ENCODE results near the gene CAMK1D.

CAMK1D gene

DNA sequence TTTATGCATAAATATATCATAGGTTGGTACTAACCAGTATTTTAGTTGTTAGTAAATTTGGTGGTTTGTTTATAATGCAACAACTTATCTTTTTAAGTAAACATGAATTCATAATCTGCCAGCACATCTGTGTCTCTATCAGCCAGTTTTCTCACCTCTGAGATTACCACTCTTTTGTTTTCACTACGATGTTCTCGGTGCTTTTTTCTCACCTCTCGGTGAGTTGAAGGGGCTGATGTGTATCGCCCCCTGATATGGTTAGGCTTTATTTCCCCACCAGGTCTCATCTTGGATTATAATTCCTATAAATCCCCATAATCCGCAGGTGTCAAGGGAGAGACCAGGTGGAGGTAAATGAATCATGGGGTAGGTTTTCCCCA lies 114.1 kb downstream of the CAMK1D start:
- TF ChIP-seq, protein P1, sequence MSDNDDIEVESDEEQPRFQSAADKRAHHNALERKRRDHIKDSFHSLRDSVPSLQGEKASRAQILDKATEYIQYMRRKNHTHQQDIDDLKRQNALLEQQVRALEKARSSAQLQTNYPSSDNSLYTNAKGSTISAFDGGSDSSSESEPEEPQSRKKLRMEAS (IDR thresholded peaks at IDR 0.05; ENCODE audit: low read depth, low read length), result no peak
- no peak for TF ChIP-seq MYC (IDR thresholded peaks at IDR 0.05; ENCODE audit: low read depth, low read length)
- no peak for TF ChIP-seq CTCF (IDR thresholded peaks at IDR 0.05; ENCODE audit: low read depth, low read length)
- no peak for TF ChIP-seq POLR2A (IDR thresholded peaks at IDR 0.05; ENCODE audit: extremely low read depth, insufficient read length)
- DNase-seq (ENCODE audit: low read depth), result no peak
- no peak overlapping the region for H3K4me3 ChIP-seq (ENCODE audit: low read depth, low read length)

- H3K4me3 ChIP-seq (ENCODE audit: low read depth, low read length), result no peak overlapping the region
- TF ChIP-seq MYC (IDR thresholded peaks at IDR 0.05; ENCODE audit: low read depth, low read length) (no peak), CTCF (IDR thresholded peaks at IDR 0.05; ENCODE audit: low read depth, low read length) (no peak), POLR2A (IDR thresholded peaks at IDR 0.05; ENCODE audit: extremely low read depth, insufficient read length) (no peak)
- TF ChIP-seq, protein P1 (IDR thresholded peaks at IDR 0.05; ENCODE audit: low read depth, low read length), result no peak
- DNase-seq (ENCODE audit: low read depth), result no peak
These were observed 116.2 kb downstream of the CAMK1D start for GRCh38 chr10:12465385-12466136.

DNA sequence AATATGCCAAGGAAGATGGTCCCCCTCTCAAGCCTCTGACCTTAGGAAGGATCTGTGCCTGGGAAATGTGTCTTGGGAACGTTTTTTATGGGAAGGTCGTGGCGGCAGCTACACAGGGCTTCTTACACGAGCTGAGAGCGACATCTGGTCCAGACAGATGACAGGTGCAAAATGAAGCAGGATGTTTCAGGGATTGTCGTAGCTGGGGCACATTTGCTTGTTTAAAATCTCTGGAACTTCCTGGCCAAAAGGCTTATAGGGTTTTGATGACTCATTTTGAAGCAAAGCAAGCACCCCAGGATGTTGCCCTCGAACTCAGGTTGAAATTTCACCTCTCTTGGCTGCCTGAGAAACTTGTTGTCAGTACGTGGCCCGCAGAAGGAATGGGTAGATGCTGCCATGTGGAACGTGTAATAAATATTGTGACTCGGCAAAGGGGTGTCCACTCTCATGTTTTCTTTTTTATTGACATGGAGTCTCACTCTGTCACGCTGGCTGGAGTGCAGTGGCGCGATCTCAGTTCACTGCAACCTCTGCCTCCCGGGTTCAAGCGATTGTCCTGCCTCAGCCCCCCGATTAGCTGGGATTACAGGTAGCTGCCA lies 117.5 kb downstream of the CAMK1D start:
- no peak for DNase-seq (ENCODE audit: low read depth)
- H3K4me3 ChIP-seq (ENCODE audit: low read depth, low read length), result no peak overlapping the region
- TF ChIP-seq CTCF (IDR thresholded peaks at IDR 0.05; ENCODE audit: low read depth, low read length) (no peak), MYC (IDR thresholded peaks at IDR 0.05; ENCODE audit: low read depth, low read length) (no peak), POLR2A (IDR thresholded peaks at IDR 0.05; ENCODE audit: extremely low read depth, insufficient read length) (no peak)
- TF ChIP-seq, protein P1 (IDR thresholded peaks at IDR 0.05; ENCODE audit: low read depth, low read length), result no peak

GRCh38 chr10:12469345-12469744 lies 120.0 kb downstream of the CAMK1D start:
- DNase-seq (ENCODE audit: low read depth), result no peak
- TF ChIP-seq CTCF (IDR thresholded peaks at IDR 0.05; ENCODE audit: low read depth, low read length) (no peak), POLR2A (IDR thresholded peaks at IDR 0.05; ENCODE audit: extremely low read depth, insufficient read length) (no peak), MYC (IDR thresholded peaks at IDR 0.05; ENCODE audit: low read depth, low read length) (no peak)
- TF ChIP-seq, protein P1 (IDR thresholded peaks at IDR 0.05; ENCODE audit: low read depth, low read length), result no peak

DNA sequence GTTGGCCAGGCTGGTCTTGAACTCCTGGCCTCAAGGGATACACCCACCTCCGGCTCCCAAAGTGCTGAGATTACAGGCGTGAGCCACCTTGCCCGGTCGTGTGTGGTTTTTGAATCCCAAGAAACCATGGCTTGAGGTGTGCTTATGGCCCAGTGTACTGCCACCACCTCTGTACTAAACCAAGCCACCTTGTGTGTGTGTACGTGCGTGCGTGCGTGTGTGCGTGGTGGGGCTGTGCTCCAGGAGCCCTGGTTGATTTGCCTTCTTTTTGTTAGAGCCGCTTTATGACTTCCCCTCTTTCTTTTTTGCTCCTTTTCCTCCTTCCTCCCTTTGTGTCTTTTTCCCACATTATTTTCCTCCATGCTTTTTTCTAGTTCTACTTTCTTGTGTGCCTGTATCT lies 121.4 kb downstream of the CAMK1D start:
- TF ChIP-seq MYC (IDR thresholded peaks at IDR 0.05; ENCODE audit: low read depth, low read length) (no peak), POLR2A (IDR thresholded peaks at IDR 0.05; ENCODE audit: extremely low read depth, insufficient read length) (no peak), CTCF (IDR thresholded peaks at IDR 0.05; ENCODE audit: low read depth, low read length) (no peak)
- TF ChIP-seq, protein P1 (IDR thresholded peaks at IDR 0.05; ENCODE audit: low read depth, low read length), result no peak
- DNase-seq (ENCODE audit: low read depth), result no peak
- no peak overlapping the region for H3K4me3 ChIP-seq (ENCODE audit: low read depth, low read length)

More at GRCh38 chr10:12469345-12469744, 120.0 kb downstream of the CAMK1D start:
- no peak overlapping the region for H3K4me3 ChIP-seq (ENCODE audit: low read depth, low read length)

Data from NB4 (cell line).